Measurements from ENCODE around the gene SRXN1. TPM values are rescaled to one million over a fixed set of nuclear protein-coding genes. Genes with fewer than 3 reads are reported as not detected.

SRXN1 gene
- total RNA-seq, 6 experiments from 2014 or later, result 50.0 to 65.4 (median 58.3) TPM

DNA sequence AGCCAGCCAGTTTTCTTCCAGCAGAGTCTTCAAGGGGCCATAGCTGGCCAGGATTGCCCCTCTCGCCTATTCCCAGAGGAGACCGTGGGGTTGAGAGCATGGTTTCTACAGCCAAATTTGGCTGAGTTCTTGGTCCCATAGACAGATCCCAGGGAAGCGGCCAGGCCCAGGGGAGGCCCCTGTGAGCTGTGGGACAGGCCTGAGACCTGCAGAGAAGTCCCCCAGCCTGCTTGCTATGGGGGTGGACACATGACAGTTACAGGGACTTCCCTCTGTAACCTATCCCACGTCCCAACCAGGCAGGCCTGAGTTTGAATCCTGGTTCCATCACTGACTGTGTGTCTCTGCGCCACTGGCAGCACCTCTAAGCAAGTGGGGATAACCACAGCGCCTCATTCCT lies 45.5 kb downstream of the SRXN1 start:
- DNase-seq, result no peak
- TF ChIP-seq, protein P1, sequence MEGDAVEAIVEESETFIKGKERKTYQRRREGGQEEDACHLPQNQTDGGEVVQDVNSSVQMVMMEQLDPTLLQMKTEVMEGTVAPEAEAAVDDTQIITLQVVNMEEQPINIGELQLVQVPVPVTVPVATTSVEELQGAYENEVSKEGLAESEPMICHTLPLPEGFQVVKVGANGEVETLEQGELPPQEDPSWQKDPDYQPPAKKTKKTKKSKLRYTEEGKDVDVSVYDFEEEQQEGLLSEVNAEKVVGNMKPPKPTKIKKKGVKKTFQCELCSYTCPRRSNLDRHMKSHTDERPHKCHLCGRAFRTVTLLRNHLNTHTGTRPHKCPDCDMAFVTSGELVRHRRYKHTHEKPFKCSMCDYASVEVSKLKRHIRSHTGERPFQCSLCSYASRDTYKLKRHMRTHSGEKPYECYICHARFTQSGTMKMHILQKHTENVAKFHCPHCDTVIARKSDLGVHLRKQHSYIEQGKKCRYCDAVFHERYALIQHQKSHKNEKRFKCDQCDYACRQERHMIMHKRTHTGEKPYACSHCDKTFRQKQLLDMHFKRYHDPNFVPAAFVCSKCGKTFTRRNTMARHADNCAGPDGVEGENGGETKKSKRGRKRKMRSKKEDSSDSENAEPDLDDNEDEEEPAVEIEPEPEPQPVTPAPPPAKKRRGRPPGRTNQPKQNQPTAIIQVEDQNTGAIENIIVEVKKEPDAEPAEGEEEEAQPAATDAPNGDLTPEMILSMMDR (IDR thresholded peaks at IDR 0.05), result no peak
- H3K27ac Mint-ChIP-seq, result no peak overlapping the region
- no peaks in the 10 kb centered on the region for H3K4me1 Mint-ChIP-seq (ENCODE audit: low read depth)
- no peaks in the 10 kb centered on the region for H3K36me3 Mint-ChIP-seq (ENCODE audit: low read depth)
- peaks cover 46% of the 10 kb centered on the region for H3K27me3 Mint-ChIP-seq (ENCODE audit: insufficient read depth)
- H3K4me3 Mint-ChIP-seq, result no peak overlapping the region
- no peaks in the 10 kb centered on the region for H3K9me3 Mint-ChIP-seq

DNA sequence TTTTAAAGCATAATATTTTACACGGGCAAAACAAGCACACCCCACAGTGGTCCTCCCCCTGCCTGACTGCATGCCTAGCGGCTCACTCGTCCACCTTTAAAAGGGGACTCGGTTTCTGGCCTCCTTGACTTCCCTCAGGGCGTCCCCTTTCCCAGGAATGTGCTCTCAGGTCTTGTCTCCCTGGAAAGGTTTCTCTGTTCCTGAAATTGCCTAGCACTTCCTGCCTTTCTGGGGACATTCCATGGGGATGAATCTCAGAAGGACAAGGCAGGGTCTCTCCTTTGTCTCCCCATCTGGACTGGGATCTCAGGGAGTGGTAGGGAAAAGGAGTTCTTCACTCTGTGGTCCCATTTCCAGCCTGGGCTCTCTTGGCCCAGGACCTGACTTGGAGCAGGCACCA lies 47.8 kb downstream of the SRXN1 start:
- no peak overlapping the region for H3K27ac Mint-ChIP-seq
- DNase-seq, result no peak
- H3K4me1 Mint-ChIP-seq (ENCODE audit: low read depth), result no peaks in the 10 kb centered on the region
- no peak overlapping the region for H3K4me3 Mint-ChIP-seq
- H3K36me3 Mint-ChIP-seq (ENCODE audit: low read depth), result no peaks in the 10 kb centered on the region
- TF ChIP-seq, protein P1 (IDR thresholded peaks at IDR 0.05), result no peak
- H3K9me3 Mint-ChIP-seq, result no peaks in the 10 kb centered on the region
- H3K27me3 Mint-ChIP-seq (ENCODE audit: insufficient read depth), result peaks cover 34% of the 10 kb centered on the region

DNA sequence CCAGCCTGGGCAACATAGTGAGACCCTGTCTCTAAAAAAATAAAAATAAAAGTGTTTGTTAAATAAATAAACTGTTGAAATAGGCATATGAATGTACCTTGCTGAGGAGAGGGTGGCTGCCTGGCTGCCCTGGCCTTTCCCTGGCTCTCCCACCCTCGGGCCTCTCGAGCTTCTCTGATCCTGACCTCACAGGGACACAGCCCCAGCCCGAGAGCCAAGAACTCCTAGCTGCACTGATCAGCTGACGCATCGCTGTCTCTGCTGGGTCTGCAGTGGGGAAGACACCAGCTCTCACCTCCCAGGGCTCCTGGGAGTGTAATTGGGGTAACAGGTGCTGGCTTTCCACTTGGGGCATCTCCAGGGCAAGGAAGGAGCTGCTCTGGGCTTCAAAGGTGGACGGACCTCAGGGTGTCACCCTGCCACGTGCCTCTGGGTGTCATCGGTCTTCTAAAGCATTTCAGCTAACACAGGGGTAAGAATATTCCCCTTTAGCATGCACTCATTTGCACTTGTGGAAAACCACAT lies 49.8 kb downstream of the SRXN1 start:
- Mint-ChIP-seq H3K4me3 (no peak overlapping the region), H3K4me1 (ENCODE audit: low read depth) (no peaks in the 10 kb centered on the region), H3K27me3 (ENCODE audit: insufficient read depth) (peaks cover 29% of the 10 kb centered on the region), H3K36me3 (ENCODE audit: low read depth) (no peaks in the 10 kb centered on the region), H3K9me3 (no peaks in the 10 kb centered on the region), H3K27ac (no peak overlapping the region)
- TF ChIP-seq, protein P1 (IDR thresholded peaks at IDR 0.05), result no peak
- no peak for DNase-seq

DNA sequence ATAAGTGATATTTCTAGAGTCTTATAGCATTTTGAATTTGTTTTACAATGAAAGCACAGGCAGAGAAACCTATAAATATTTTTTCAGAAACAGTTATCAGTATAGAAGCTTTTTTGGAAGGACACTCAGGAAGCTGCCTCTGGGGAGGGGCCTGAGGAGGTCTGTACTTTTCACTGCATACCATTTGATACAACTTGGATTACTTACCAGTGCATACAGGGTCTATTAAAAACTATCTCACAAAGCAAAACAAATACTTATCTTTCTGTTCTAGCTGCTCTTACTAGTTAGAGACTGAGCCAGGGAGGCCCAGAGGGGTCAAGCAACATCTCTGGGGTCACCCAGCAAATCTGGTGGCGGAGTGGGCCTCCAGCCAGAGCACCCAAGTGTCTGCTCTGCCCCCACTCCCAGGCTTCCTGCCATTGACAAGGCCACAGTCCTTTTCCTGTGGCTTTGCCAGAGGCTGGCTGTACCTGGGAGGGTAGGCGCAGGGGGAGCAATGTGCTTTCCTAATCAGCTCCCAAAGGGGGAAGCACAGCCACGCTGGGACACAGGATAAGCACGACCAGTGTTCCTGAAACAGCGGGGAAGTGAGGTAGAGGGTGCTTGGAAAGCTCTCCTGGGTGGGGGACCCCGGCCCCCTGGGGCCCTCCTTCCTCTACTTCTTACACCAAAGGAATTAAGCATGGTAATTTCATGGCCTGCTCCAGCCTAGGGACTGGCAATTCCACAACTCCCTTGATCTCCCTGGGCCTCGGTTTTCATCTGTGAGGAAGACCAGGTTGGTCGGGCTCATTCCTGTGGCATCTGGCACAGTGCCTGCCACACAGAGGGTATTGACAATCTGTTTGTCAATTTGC lies 50.7 kb downstream of the SRXN1 start:
- no peaks in the 10 kb centered on the region for H3K36me3 Mint-ChIP-seq (ENCODE audit: low read depth)
- peaks cover 23% of the 10 kb centered on the region for H3K27me3 Mint-ChIP-seq (ENCODE audit: insufficient read depth)
- TF ChIP-seq, protein P1 (IDR thresholded peaks at IDR 0.05), result no peak
- H3K4me1 Mint-ChIP-seq (ENCODE audit: low read depth), result no peaks in the 10 kb centered on the region
- H3K4me3 Mint-ChIP-seq, result no peak overlapping the region
- no peaks in the 10 kb centered on the region for H3K9me3 Mint-ChIP-seq
- no peak for DNase-seq
- no peak overlapping the region for H3K27ac Mint-ChIP-seq

DNA sequence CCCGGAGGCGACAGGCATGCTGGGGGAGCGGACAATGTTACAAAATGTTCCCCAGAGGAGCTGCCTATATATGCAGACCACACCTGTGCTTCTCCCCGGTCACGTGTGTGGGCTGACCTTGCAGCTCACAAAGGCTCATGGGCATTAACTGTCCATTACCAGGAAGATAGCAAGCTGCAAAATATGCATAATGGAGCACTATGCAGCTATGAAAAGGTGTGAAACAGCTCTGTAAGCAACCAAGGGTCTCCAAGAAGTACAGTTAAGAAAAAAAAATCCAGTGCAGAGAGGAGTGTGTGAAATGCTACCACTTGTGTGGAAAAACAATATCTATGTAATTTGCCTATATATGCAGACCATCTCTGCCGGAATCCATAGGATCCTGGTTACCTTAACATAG lies 52.3 kb downstream of the SRXN1 start:
- H3K36me3 Mint-ChIP-seq (ENCODE audit: low read depth), result no peaks in the 10 kb centered on the region
- no peak overlapping the region for H3K4me3 Mint-ChIP-seq
- peaks cover 20% of the 10 kb centered on the region for H3K27me3 Mint-ChIP-seq (ENCODE audit: insufficient read depth)
- no peak overlapping the region for H3K27ac Mint-ChIP-seq
- H3K4me1 Mint-ChIP-seq (ENCODE audit: low read depth), result no peaks in the 10 kb centered on the region
- no peaks in the 10 kb centered on the region for H3K9me3 Mint-ChIP-seq
- no peak for DNase-seq
- TF ChIP-seq, protein P1 (IDR thresholded peaks at IDR 0.05), result no peak

All from HFFc6 (cell line).